Common myeloid progenitor, CD34-positive (primary cell): Measurements from ENCODE around the gene ATP5F1D.

ENCODE experiments used
- CTCF ChIA-PET: fragments of 350-600 bp; sonication (Branson Sonifier 250); formaldehyde crosslinking; loops from one replicate; lab custom pipeline; 2021; ENCODE audit warnings: antibody characterized with exemption; lab: Charles Lee
- POLR2A ChIA-PET: fragments of 350-600 bp; sonication (Branson Sonifier 250); formaldehyde crosslinking; loops from one replicate; lab custom pipeline; 2021; ENCODE audit warnings: antibody characterized with exemption; lab: Charles Lee
- DNase-seq, 3 donors: peaks; one replicate each; pipeline versions ENCODE4 v3.0.0 to v3.0.0-alpha.2; 2013
- H3K27ac ChIP-seq, 2 experiments: 1 replicate in 1 of 2; 2 replicates in 1 of 2; pipeline ENCODE4 v1.7.0; 2013; ENCODE audit warnings: inconsistent platforms in 2 of 2, low read length in 2 of 2, mild to moderate bottlenecking in 2 of 2, low read depth in 1 of 2, moderate library complexity in 1 of 2; ENCODE audit not compliant: severe bottlenecking in 2 of 2, insufficient read depth in 1 of 2, poor library complexity in 1 of 2
- H3K27me3 ChIP-seq, 5 experiments: replicated peaks in 2 of 5; 1 replicate in 3 of 5; 2 replicates in 2 of 5; pipeline versions ENCODE4 v1.6.1 to v1.7.0; 2013; ENCODE audit warnings: low read length in 4 of 5, mild to moderate bottlenecking in 2 of 5, moderate library complexity in 2 of 5, inconsistent platforms in 1 of 5; ENCODE audit not compliant: insufficient read depth in 5 of 5, control insufficient read depth in 4 of 5
- H3K36me3 ChIP-seq, 4 experiments: 1 replicate in 2 of 4; 2 replicates in 2 of 4; pipeline versions ENCODE4 v1.6.1 to v1.7.0; 2013; ENCODE audit warnings: low read length in 3 of 4, control low read depth in 1 of 4, mild to moderate bottlenecking in 1 of 4; ENCODE audit not compliant: control insufficient read depth in 4 of 4, insufficient read depth in 4 of 4
- H3K4me1 ChIP-seq, 4 experiments: 1 replicate in 3 of 4; 2 replicates in 1 of 4; pipeline versions ENCODE4 v1.6.1 to v1.7.1; 2013; ENCODE audit warnings: low read length in 3 of 4, mild to moderate bottlenecking in 3 of 4, control low read depth in 1 of 4, inconsistent platforms in 1 of 4, moderate library complexity in 1 of 4; ENCODE audit not compliant: control insufficient read depth in 4 of 4, insufficient read depth in 4 of 4; ENCODE audit errors: control extremely low read depth in 1 of 4
- H3K4me3 ChIP-seq, 7 experiments: 1 replicate in 4 of 7; 2 replicates in 3 of 7; pipeline versions ENCODE4 v1.5.1 to v1.7.0; 2013; ENCODE audit warnings: mild to moderate bottlenecking in 7 of 7, low read length in 6 of 7, moderate library complexity in 6 of 7, inconsistent platforms in 2 of 7, low read depth in 2 of 7, control low read depth in 1 of 7; ENCODE audit not compliant: insufficient read depth in 4 of 7, control insufficient read depth in 1 of 7; ENCODE audit errors: extremely low read depth in 1 of 7
- H3K9me3 ChIP-seq, 5 experiments: 1 replicate in 4 of 5; 2 replicates in 1 of 5; pipeline versions ENCODE4 v1.6.1 to v1.7.1; 2013; ENCODE audit warnings: low read length in 4 of 5, mild to moderate bottlenecking in 2 of 5, inconsistent platforms in 1 of 5, low read depth in 1 of 5, moderate library complexity in 1 of 5; ENCODE audit not compliant: control insufficient read depth in 4 of 5, insufficient read depth in 2 of 5; ENCODE audit errors: control extremely low read depth in 1 of 5
- WGBS: methylation state at CpG from one replicate; pipeline ENCODE4 v1.1.5; 2013; ENCODE audit not compliant: insufficient coverage; 5-methylcytosine and 5-hydroxymethylcytosine counted together

The ATP5F1D gene

DNA sequence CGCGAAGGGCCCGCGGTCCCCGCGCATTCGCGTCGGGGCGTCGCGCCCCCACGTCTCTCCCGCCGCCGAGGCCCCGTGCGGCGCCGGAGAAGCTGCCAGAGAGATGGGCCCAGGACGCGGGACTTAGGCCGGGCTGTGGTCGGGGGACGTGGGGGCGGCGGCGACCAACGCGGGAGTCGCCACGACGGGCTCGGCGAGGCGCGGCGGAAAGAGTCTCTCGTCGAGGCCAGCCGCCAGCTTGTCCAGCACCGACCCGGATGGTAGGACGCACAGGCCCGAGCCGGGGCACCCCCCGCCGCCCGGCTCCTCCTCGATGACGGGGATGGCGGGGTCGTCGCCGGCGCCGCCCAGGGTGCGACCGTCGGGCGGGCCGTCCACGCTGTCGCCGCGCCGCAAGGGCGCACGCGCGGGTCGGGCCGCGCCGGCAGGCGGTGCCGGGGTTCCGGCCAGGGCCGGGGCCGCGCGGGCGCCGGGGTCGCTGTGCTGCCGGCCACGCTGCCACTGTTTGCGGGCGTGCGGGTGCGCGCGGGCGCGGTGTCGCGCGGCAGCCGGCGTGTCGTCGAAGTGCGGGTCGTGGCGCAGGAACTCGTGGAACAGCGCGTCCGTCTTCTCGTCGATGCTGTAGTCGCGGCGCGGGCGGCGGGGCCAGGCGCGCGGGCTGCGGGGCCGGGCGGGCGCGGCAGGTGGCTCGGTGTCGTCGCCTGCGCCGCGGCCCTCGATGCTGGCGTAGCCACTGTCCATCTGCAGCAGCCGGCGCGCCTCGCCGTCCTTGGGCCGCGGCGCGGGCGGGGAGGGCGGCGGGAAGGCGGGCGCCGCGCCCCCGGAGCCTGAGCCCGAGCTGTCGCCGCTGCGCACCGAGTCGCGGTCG lies 12.3 kb upstream of the ATP5F1D start:
- no peaks in the 10 kb centered on the region for H3K9me3 ChIP-seq
- ChIA-PET POLR2A (no interaction called here), CTCF (interaction anchor here (1.2 kb wide), 1 partner anchor 8 kb away, joined by 4 read pairs; no protein-coding TSS in a partner anchor)
- no peak overlapping the region for H3K4me3 ChIP-seq
- no peaks in the 10 kb centered on the region for H3K27me3 ChIP-seq
- 98% methylated on average over 122 of the region's 158 CpGs for WGBS
- H3K27ac ChIP-seq = no peak overlapping the region
- no peak for DNase-seq
- peaks cover 0 to 13% (median 5%) of the 10 kb centered on the region in 4 experiments for H3K4me1 ChIP-seq
- H3K36me3 ChIP-seq = peaks cover 2 to 34% (median 20%) of the 10 kb centered on the region in 4 experiments

DNA sequence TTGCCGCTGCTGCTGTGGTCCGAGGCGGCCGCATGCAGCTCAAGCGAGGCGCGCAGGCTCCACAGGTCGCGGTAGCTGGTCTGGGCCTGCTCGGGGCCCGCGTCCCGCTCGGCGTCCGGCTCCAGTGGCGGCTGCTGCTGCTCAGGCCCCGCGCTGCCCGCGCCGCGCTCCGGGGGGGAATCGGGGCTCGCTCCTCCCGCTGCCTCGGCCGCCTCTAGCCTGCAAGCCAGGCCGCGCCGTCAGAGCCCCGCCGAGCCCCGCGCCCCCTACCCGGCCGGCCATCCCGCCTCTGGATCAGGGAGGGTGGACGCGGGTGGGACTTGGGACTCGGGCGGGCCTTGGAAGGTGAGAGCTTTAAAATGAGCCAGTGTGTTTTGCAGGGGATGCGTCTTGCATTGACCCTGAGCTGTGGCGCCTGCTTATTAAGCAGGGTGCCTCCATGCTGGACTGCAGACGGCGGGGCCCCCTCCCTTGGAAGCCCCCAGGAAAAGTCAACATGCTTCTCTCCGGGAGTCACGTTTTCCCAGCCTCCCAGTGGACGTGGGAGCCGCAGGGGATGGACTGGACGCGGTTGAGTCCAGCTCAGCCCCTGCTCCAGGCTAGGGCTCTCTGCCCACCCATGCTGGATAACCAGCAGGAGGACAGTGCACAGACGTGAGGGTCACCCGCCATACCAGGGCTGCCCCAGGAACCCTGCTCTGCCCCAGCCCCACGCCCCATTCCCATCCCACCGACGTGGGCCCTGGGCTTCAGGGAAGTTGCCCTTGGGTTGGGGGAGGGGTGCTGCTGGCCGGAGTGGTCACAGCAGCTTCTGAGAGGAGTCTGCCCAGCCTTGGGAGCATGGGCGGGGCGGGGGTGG lies 11.4 kb upstream of the ATP5F1D start:
- 94% methylated on average over 49 of the region's 61 CpGs for WGBS
- POLR2A ChIA-PET = no interaction called here
- Histone ChIP-seq H3K9me3 (no peaks in the 10 kb centered on the region), H3K4me3 (no peak overlapping the region), H3K4me1 (peaks cover 0 to 13% (median 5%) of the 10 kb centered on the region in 4 experiments), H3K27ac (no peak overlapping the region), H3K36me3 (peaks cover 2 to 30% (median 15%) of the 10 kb centered on the region in 4 experiments), H3K27me3 (peaks cover 0 to under 1% (median 0%) of the 10 kb centered on the region in 5 experiments)
- DNase-seq = no peak
- CTCF ChIA-PET = interaction anchor here (1.2 kb wide), 1 partner anchor 9 kb away, joined by 4 read pairs; no protein-coding TSS in a partner anchor

GRCh38 chr19:1230783-1231489 lies 10.6 kb upstream of the ATP5F1D start:
- Histone ChIP-seq H3K4me3 (no peak overlapping the region), H3K4me1 (peaks cover 0 to 13% (median 5%) of the 10 kb centered on the region in 4 experiments), H3K9me3 (no peaks in the 10 kb centered on the region), H3K36me3 (peaks cover 2 to 24% (median 12%) of the 10 kb centered on the region in 4 experiments), H3K27ac (no peak overlapping the region), H3K27me3 (peaks cover 0 to 8% (median 0%) of the 10 kb centered on the region in 5 experiments)
- no peak for DNase-seq
- 93% methylated on average over 8 of the region's 38 CpGs for WGBS
- ChIA-PET CTCF (no interaction called here), POLR2A (no interaction called here)

DNA sequence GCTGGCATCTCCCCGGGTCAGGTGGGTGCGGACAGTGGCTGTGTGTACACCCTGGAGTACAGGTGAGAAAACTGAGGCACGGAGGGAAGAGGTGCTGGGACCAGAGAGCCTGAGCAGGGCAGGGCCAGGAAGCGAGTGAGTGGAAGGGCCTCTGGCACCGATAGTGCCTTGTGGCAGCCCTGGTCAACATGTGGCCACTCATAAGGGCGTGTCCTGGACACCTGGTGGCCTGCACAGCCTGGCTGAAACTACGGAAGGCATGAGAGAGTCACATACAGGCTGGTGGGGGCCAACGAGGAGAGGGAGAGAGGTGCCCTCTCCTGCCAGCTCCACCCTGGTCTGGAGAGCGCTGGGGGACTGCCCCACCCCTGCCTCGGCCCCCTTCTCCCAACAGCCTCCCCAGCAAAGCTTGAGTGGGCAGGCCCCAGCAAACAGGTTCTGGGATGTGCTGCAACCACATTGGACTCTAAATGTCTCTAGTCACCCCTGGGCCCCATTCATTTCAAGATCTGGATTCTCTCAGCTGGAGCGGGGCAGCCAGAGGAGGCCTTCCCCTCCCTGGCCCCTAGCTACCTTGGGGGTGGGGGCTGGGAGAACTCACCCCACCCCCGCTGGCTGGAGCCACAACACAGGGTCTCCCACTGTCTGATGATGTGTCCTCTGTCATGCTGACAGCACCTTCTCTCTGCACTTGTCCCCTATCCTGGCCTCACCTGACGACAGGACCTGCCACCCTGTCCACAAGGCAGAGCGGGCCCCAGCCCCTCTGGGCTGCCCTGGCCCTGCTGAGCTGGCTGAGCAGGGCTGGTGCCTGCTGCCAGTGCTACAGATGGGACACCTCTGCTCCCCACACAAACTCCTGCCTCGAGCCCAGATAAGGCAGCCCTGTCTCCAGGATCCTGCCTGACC lies 9.6 kb upstream of the ATP5F1D start:
- POLR2A ChIA-PET = no interaction called here
- H3K4me1 ChIP-seq = peaks cover 0 to 16% (median 7%) of the 10 kb centered on the region in 4 experiments
- H3K4me3 ChIP-seq = no peak overlapping the region
- WGBS = 88% methylated on average over 14 of the region's 15 CpGs
- no peak for DNase-seq
- peaks cover 2 to 13% (median 7%) of the 10 kb centered on the region in 4 experiments for H3K36me3 ChIP-seq
- no peaks in the 10 kb centered on the region for H3K9me3 ChIP-seq
- no peak overlapping the region for H3K27ac ChIP-seq
- CTCF ChIA-PET = interaction anchor here (1.2 kb wide), 1 partner anchor 11 kb away, joined by 6 read pairs; no protein-coding TSS in a partner anchor
- peaks cover 0 to 18% (median 0%) of the 10 kb centered on the region in 5 experiments for H3K27me3 ChIP-seq

DNA sequence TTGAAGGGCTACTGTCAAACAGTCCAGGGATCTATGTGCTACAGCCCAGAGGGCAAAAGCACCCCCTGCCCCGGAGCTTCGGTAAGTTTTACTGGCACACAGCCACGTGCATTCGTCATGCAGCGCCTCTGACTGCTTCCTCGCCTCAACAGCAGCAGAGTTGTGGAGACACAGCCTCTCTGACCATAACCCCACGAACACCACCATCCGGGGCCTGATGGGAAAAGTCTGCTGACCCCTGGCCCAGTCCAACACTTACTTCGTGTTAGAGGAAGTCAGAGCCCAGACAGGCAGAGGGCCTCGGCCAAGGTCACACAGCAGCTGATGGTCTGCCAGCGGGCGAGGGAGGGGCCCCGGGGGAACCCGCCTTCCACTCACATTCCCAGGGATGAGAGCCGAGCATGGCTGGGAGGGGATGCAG lies 8.9 kb upstream of the ATP5F1D start:
- H3K36me3 ChIP-seq = peaks cover 0 to 6% (median 2%) of the 10 kb centered on the region in 4 experiments
- H3K27ac ChIP-seq = no peak overlapping the region
- no peak overlapping the region for H3K4me3 ChIP-seq
- H3K4me1 ChIP-seq = peaks cover 0 to 22% (median 13%) of the 10 kb centered on the region in 4 experiments
- 51% methylated on average over 12 of the region's 15 CpGs for WGBS
- peak in 1 of 3 donors; percentile 50 for DNase-seq
- H3K9me3 ChIP-seq = no peaks in the 10 kb centered on the region
- H3K27me3 ChIP-seq = peaks cover 0 to 24% (median 0%) of the 10 kb centered on the region in 5 experiments
- POLR2A ChIA-PET = no interaction called here
- CTCF ChIA-PET = interaction anchor here (1.2 kb wide), 1 partner anchor 11 kb away, joined by 6 read pairs; no protein-coding TSS in a partner anchor
